ENCODE data around the gene RALGAPB. TPM values are rescaled to one million over a fixed set of nuclear protein-coding genes. Genes with fewer than 3 reads are reported as not detected.
A peak's percentile ranks its signal among the peaks of the same experiment; 100 is the strongest.

Gene RALGAPB
- total RNA-seq, 1 donor, result 42.7 TPM

- Histone ChIP-seq H3K79me2 (ENCODE audit: insufficient read depth, low read length) (no peaks in the 10 kb centered on the region), H2AFZ (ENCODE audit: low read length) (no peak overlapping the region), H3K27me3 (ENCODE audit: insufficient read depth, low read length) (peaks cover 31% of the 10 kb centered on the region), H3K27ac (ENCODE audit: low read depth, low read length) (no peak overlapping the region), H3K36me3 (ENCODE audit: insufficient read depth, low read length) (no peaks in the 10 kb centered on the region), H3K9me3 (ENCODE audit: low read depth, low read length) (no peaks in the 10 kb centered on the region), H3K4me3 (ENCODE audit: insufficient read depth, low read length) (no peak overlapping the region), H3K4me1 (ENCODE audit: insufficient read depth, low read length) (no peaks in the 10 kb centered on the region), H3K4me2 (ENCODE audit: insufficient read depth, low read length) (no peak overlapping the region), H4K20me1 (ENCODE audit: insufficient read depth, low read length) (no peaks in the 10 kb centered on the region)
- no peak for DNase-seq (ENCODE audit: insufficient read length, low spot score, missing footprints)
- no peak for TF ChIP-seq CTCF (IDR thresholded peaks at IDR 0.05; ENCODE audit: extremely low read depth, low read depth, low read length)
These were observed 137.2 kb downstream of the RALGAPB start for GRCh38 chr20:38609815-38610214.

DNA sequence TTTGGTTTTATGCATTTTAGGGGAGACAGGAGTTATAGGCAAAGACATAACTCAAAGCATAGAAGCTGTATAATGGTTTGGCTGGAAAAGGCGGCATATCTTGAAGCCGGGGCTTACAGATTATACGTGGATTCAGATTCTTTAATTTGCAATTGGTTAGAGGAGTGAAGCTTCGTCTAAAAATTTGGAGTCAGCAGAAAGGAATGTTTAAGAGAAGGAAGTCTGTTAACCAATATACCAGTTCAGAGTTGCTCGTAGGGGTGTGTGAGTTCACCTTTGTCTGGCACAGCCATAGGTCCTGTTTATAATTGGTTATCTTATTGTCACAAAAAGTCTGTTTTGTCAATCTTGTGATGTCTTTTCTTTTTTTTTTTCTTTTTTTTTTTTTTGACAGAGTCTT, 137.9 kb downstream of the RALGAPB start:
- no peak overlapping the region for H3K4me3 ChIP-seq (ENCODE audit: insufficient read depth, low read length)
- H3K27me3 ChIP-seq (ENCODE audit: insufficient read depth, low read length), result peaks cover 31% of the 10 kb centered on the region
- TF ChIP-seq CTCF (IDR thresholded peaks at IDR 0.05; ENCODE audit: extremely low read depth, low read depth, low read length), result no peak
- H3K4me1 ChIP-seq (ENCODE audit: insufficient read depth, low read length), result no peaks in the 10 kb centered on the region
- no peaks in the 10 kb centered on the region for H4K20me1 ChIP-seq (ENCODE audit: insufficient read depth, low read length)
- no peaks in the 10 kb centered on the region for H3K36me3 ChIP-seq (ENCODE audit: insufficient read depth, low read length)
- H3K27ac ChIP-seq (ENCODE audit: low read depth, low read length), result no peak overlapping the region
- H2AFZ ChIP-seq (ENCODE audit: low read length), result no peak overlapping the region
- no peaks in the 10 kb centered on the region for H3K79me2 ChIP-seq (ENCODE audit: insufficient read depth, low read length)
- no peak overlapping the region for H3K4me2 ChIP-seq (ENCODE audit: insufficient read depth, low read length)
- H3K9me3 ChIP-seq (ENCODE audit: low read depth, low read length), result no peaks in the 10 kb centered on the region
- DNase-seq (ENCODE audit: insufficient read length, low spot score, missing footprints), result peak; percentile 77

- H3K27me3 ChIP-seq (ENCODE audit: insufficient read depth, low read length), result peaks cover 14% of the 10 kb centered on the region
- no peak overlapping the region for H3K4me3 ChIP-seq (ENCODE audit: insufficient read depth, low read length)
- H3K4me2 ChIP-seq (ENCODE audit: insufficient read depth, low read length), result no peak overlapping the region
- no peaks in the 10 kb centered on the region for H4K20me1 ChIP-seq (ENCODE audit: insufficient read depth, low read length)
- no peaks in the 10 kb centered on the region for H3K79me2 ChIP-seq (ENCODE audit: insufficient read depth, low read length)
- H3K27ac ChIP-seq (ENCODE audit: low read depth, low read length), result no peak overlapping the region
- peaks cover 6% of the 10 kb centered on the region for H3K4me1 ChIP-seq (ENCODE audit: insufficient read depth, low read length)
- no peaks in the 10 kb centered on the region for H3K36me3 ChIP-seq (ENCODE audit: insufficient read depth, low read length)
- no peak for TF ChIP-seq CTCF (IDR thresholded peaks at IDR 0.05; ENCODE audit: extremely low read depth, low read depth, low read length)
- H3K9me3 ChIP-seq (ENCODE audit: low read depth, low read length), result no peaks in the 10 kb centered on the region
- no peak overlapping the region for H2AFZ ChIP-seq (ENCODE audit: low read length)
- peak; percentile 78 for DNase-seq (ENCODE audit: insufficient read length, low spot score, missing footprints)
These were observed 140.3 kb downstream of the RALGAPB start for GRCh38 chr20:38612751-38613515.

DNA sequence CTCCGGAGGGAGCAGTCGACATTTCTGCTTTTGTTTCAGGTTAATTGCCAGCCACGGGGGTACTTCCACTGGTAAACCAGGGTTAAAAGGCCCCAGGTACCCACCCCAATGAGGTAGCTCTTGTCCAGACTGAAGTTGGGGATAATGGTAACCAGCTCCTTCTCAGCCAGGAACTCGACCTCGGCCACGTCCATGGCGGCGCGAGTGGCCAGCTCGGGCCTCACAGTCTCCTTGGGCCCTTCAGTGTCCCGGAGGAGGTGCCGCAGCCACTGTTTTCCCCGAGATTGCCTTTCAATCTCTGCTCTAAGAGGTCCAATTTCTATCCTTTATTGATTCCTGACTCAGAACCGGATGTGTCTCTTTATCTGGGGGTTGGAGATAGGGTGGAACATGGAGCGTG, 142.6 kb downstream of the RALGAPB start:
- DNase-seq (ENCODE audit: insufficient read length, low spot score, missing footprints), result no peak
- Histone ChIP-seq H2AFZ (ENCODE audit: low read length) (no peak overlapping the region), H3K4me3 (ENCODE audit: insufficient read depth, low read length) (no peak overlapping the region), H3K4me1 (ENCODE audit: insufficient read depth, low read length) (peaks cover 6% of the 10 kb centered on the region), H3K9me3 (ENCODE audit: low read depth, low read length) (no peaks in the 10 kb centered on the region), H3K27me3 (ENCODE audit: insufficient read depth, low read length) (peaks cover 20% of the 10 kb centered on the region), H4K20me1 (ENCODE audit: insufficient read depth, low read length) (no peaks in the 10 kb centered on the region), H3K4me2 (ENCODE audit: insufficient read depth, low read length) (no peak overlapping the region), H3K27ac (ENCODE audit: low read depth, low read length) (no peak overlapping the region), H3K79me2 (ENCODE audit: insufficient read depth, low read length) (no peaks in the 10 kb centered on the region), H3K36me3 (ENCODE audit: insufficient read depth, low read length) (no peaks in the 10 kb centered on the region)
- TF ChIP-seq CTCF (IDR thresholded peaks at IDR 0.05; ENCODE audit: extremely low read depth, low read depth, low read length), result no peak
